HCT116 (cell line): ENCODE results near the gene RANBP9. TPM values are rescaled to one million over a fixed set of nuclear protein-coding genes. Genes with fewer than 3 reads are reported as not detected.

ENCODE experiments used
- ATAC-seq: fragments of 200-7000 bp; cut with Tn5 transposase; 2 replicates; pipeline ENCODE4 v1.9.1; 2020; ENCODE audit warnings: mild to moderate bottlenecking, moderate library complexity
- BruUV-seq: library from RNA; stranded (reverse); fragments of 400-500 nt; replicated peaks from 2 replicates; lab custom pipeline; 2021; lab: Mats Ljungman, UMichigan
- CTCF ChIA-PET: fragments of 300-600 bp; sonication (Branson Sonifier 250); formaldehyde crosslinking; loops from one replicate; lab custom pipeline; 2021; ENCODE audit warnings: antibody characterized with exemption; lab: Charles Lee
- POLR2A ChIA-PET: fragments of 300-600, 350-600 bp; sonication (Branson Sonifier 250); formaldehyde crosslinking; loops from one replicate; lab custom pipeline; 2021; ENCODE audit warnings: antibody characterized with exemption; lab: Charles Lee
- RAD21 ChIA-PET, 2 experiments: fragments of 300-600 bp; sonication (Branson Sonifier 250); formaldehyde crosslinking; loops; one replicate each; lab custom pipeline; 2023; ENCODE audit warnings: low total read pairs in 2 of 2; ENCODE audit not compliant: uncharacterized antibody in 2 of 2, unreplicated experiment in 2 of 2, low non-redundant PET in 1 of 2; lab: Charles Lee
- DNase-seq: peaks from one replicate; pipeline ENCODE4 v3.0.0-alpha.2; 2010; ENCODE audit warnings: low read depth, low spot score
- H2AFZ ChIP-seq: fragments of 200-600 bp; shearing (Covaris generic), sonication (generic); 2 replicates; pipeline ENCODE4 v1.6.1; 2017; ENCODE audit warnings: low read depth, mixed run types, mixed read lengths, antibody characterized with exemption, low read length; ENCODE audit not compliant: poor library complexity, severe bottlenecking
- H3K27ac ChIP-seq: 2 replicates; pipeline ENCODE4 v1.5.1; 2012; ENCODE audit warnings: low read depth, low read length
- H3K27me3 ChIP-seq: fragments of 200-600 bp; sonication (generic); 2 replicates; pipeline ENCODE4 v1.6.1; 2016; ENCODE audit warnings: mixed run types, low read length, mixed read lengths; ENCODE audit not compliant: insufficient read depth
- H3K36me3 ChIP-seq, 2 experiments: fragments of 200-500 bp in 1 of 2; fragments of 200-600 bp in 1 of 2; sonication (Bioruptor generic) in 1 of 2; sonication (generic) in 1 of 2; 2 replicates each; pipeline versions ENCODE4 v1.5.1 to v1.6.1; 2014 to 2016; ENCODE audit warnings: low read length in 2 of 2, inconsistent platforms in 1 of 2, mixed read lengths in 1 of 2, mixed run types in 1 of 2; ENCODE audit not compliant: insufficient read depth in 2 of 2, control insufficient read depth in 1 of 2
- H3K4me1 ChIP-seq, 2 experiments: fragments of 200-600 bp in 1 of 2; sonication (generic) in 1 of 2; 2 replicates each; pipeline versions ENCODE4 v1.5.1 to v1.6.1; 2012 to 2017; ENCODE audit warnings: low read length in 2 of 2, inconsistent platforms in 1 of 2, mild to moderate bottlenecking in 1 of 2, mixed read lengths in 1 of 2, mixed run types in 1 of 2, moderate library complexity in 1 of 2; ENCODE audit not compliant: insufficient read depth in 2 of 2, control insufficient read depth in 1 of 2
- H3K4me2 ChIP-seq: fragments of 200-600 bp; sonication (generic); 2 replicates; pipeline ENCODE4 v1.6.1; 2017; ENCODE audit warnings: mixed run types, low read length, mixed read lengths
- H3K4me3 ChIP-seq, 2 experiments: fragments of 200-600 bp in 1 of 2; sonication (generic) in 1 of 2; replicated peaks in 1 of 2; 2 replicates each; pipeline ENCODE4 v1.5.1; 2011 to 2016; ENCODE audit warnings: low read length in 2 of 2, control low read depth in 1 of 2, low read depth in 1 of 2, mild to moderate bottlenecking in 1 of 2, mixed read lengths in 1 of 2, mixed run types in 1 of 2
- H3K79me2 ChIP-seq: fragments of 200-600 bp; sonication (generic); 2 replicates; pipeline ENCODE4 v1.6.1; 2017; ENCODE audit warnings: mild to moderate bottlenecking, mixed run types, low read length, moderate library complexity, mixed read lengths; ENCODE audit not compliant: insufficient read depth
- H3K9ac ChIP-seq: fragments of 200-600 bp; sonication (generic); 2 replicates; pipeline ENCODE4 v1.6.1; 2016; ENCODE audit warnings: low read length, mixed read lengths
- H3K9me2 ChIP-seq: fragments of 200-600 bp; sonication (generic), shearing (Covaris generic); 2 replicates; pipeline ENCODE4 v1.6.1; 2017; ENCODE audit warnings: mixed run types, mild to moderate bottlenecking, moderate library complexity; ENCODE audit not compliant: insufficient read depth
- H3K9me3 ChIP-seq, 2 experiments: fragments of 200-500 bp in 1 of 2; fragments of 200-600 bp in 1 of 2; sonication (Bioruptor generic) in 1 of 2; sonication (generic) in 1 of 2; 2 replicates each; pipeline ENCODE4 v1.6.1; 2014 to 2017; ENCODE audit warnings: low read length in 2 of 2, mixed read lengths in 2 of 2, inconsistent platforms in 1 of 2, low read depth in 1 of 2, mild to moderate bottlenecking in 1 of 2, mixed run types in 1 of 2, moderate library complexity in 1 of 2; ENCODE audit not compliant: control insufficient read depth in 1 of 2, insufficient read depth in 1 of 2
- H4K20me1 ChIP-seq: fragments of 200-600 bp; sonication (generic), shearing (Covaris generic); 2 replicates; pipeline ENCODE4 v1.6.1; 2017; ENCODE audit warnings: mixed run types, mild to moderate bottlenecking, moderate library complexity; ENCODE audit not compliant: insufficient read depth
- CEBPB ChIP-seq: IDR thresholded peaks from 2 replicates; pipeline ENCODE4 v1.6.1; 2012; ENCODE audit warnings: low read depth
- EZH2 ChIP-seq: fragments of 200-600 bp; sonication (generic); IDR thresholded peaks from 2 replicates; pipeline ENCODE4 v1.6.1; 2017; ENCODE audit warnings: antibody characterized with exemption, mixed run types
- EZH2phosphoT487 ChIP-seq: fragments of 200-600 bp; IDR thresholded peaks from 2 replicates; pipeline ENCODE4 v1.6.1; 2018; ENCODE audit warnings: antibody characterized with exemption, borderline replicate concordance
- FOSL1 ChIP-seq: IDR thresholded peaks from 2 replicates; pipeline ENCODE4 v1.6.1; 2012; ENCODE audit warnings: low read depth
- JUND ChIP-seq: IDR thresholded peaks from 2 replicates; pipeline ENCODE4 v1.6.1; 2012
- RAD21 ChIP-seq: IDR thresholded peaks from 2 replicates; pipeline ENCODE4 v1.6.1; 2012; ENCODE audit warnings: low read depth, mild to moderate bottlenecking
- ZNF274 ChIP-seq: fragments of 200-500 bp; sonication (Bioruptor generic); IDR thresholded peaks from 2 replicates; pipeline ENCODE4 v1.6.1; 2014; ENCODE audit warnings: mild to moderate bottlenecking, low read depth, low read length, inconsistent platforms
- intact Hi-C: fragments of 100-400 bp; cut with micrococcal nuclease; formaldehyde crosslinking; loops from 2 replicates; pipeline ENCODE4 v1.10.0; 2022
- total RNA-seq: library from RNA; stranded (reverse); gene quantifications from one replicate; pipeline ENCODE4 v1.2.1, GENCODE V29; 2021; ENCODE audit not compliant: unreplicated experiment
- TF ChIP-seq, protein P1 (sequence below), 3 experiments: fragments of 200-600 bp in 1 of 3; sonication (generic) in 1 of 3; IDR thresholded peaks in 2 of 3; conservative IDR thresholded peaks in 1 of 3; 2 replicates each; pipeline ENCODE4 v1.5.1; 2012 to 2017; ENCODE audit warnings: low read depth in 2 of 3, low read length in 2 of 3, antibody characterized with exemption in 1 of 3, borderline replicate concordance in 1 of 3, control low read depth in 1 of 3, mild to moderate bottlenecking in 1 of 3, mixed read lengths in 1 of 3, mixed run types in 1 of 3, moderate library complexity in 1 of 3; ENCODE audit not compliant: insufficient read depth in 1 of 3
- TF ChIP-seq, protein P2 (sequence below): IDR thresholded peaks from 2 replicates; pipeline ENCODE4 v1.6.1; 2011; ENCODE audit warnings: mild to moderate bottlenecking, low read length, moderate library complexity; ENCODE audit not compliant: insufficient replicate concordance; ENCODE audit errors: extremely low read depth
- TF ChIP-seq, protein P3 (sequence below): IDR thresholded peaks from 2 replicates; pipeline ENCODE4 v1.6.1; 2012

RANBP9 gene
- total RNA-seq, 1 experiment from 2014 or later: 48.0 TPM

DNA sequence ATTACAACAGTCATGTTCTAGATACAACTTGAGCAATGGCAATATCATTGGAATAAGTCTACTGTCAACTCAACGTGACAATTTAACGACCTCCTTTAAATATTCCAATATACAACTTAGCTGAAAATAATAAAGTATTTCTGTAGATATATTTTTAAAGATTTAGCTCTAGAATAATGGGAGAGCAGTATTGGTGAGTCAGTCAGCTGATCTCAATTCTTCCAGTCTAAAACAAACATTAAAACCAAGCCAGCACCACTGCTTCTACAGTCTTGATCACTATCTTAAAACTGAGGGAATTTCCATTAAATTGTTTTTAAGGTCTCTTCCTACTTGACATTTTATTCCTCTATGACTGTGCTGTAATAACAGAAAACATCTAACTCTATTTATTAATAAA is 58.3 kb downstream of the RANBP9 start:
- intact Hi-C loops: no loop called here
- no TSS peak for BruUV-seq
- Histone ChIP-seq H3K9ac (no peak overlapping the region), H3K9me2 (no peaks in the 10 kb centered on the region), H3K9me3 (no peaks in the 10 kb centered on the region), H3K36me3 (no peaks in the 10 kb centered on the region), H3K27ac (no peak overlapping the region), H3K79me2 (peaks cover 14% of the 10 kb centered on the region), H3K4me1 (no peaks in the 10 kb centered on the region), H3K4me2 (no peak overlapping the region), H3K27me3 (no peaks in the 10 kb centered on the region), H4K20me1 (0 out of 2 replicates have a peak, but pooled peaks cover 3% of the 10 kb centered on the region), H3K4me3 (no peak overlapping the region), H2AFZ (no peak overlapping the region)
- ATAC-seq: no peak
- ChIA-PET POLR2A (no interaction called here), RAD21 (no interaction called here), CTCF (no interaction called here)
- no peak for DNase-seq
- TF ChIP-seq, protein P1, sequence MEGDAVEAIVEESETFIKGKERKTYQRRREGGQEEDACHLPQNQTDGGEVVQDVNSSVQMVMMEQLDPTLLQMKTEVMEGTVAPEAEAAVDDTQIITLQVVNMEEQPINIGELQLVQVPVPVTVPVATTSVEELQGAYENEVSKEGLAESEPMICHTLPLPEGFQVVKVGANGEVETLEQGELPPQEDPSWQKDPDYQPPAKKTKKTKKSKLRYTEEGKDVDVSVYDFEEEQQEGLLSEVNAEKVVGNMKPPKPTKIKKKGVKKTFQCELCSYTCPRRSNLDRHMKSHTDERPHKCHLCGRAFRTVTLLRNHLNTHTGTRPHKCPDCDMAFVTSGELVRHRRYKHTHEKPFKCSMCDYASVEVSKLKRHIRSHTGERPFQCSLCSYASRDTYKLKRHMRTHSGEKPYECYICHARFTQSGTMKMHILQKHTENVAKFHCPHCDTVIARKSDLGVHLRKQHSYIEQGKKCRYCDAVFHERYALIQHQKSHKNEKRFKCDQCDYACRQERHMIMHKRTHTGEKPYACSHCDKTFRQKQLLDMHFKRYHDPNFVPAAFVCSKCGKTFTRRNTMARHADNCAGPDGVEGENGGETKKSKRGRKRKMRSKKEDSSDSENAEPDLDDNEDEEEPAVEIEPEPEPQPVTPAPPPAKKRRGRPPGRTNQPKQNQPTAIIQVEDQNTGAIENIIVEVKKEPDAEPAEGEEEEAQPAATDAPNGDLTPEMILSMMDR (IDR thresholded peaks at IDR 0.05 in 2 of 3, conservative IDR thresholded peaks at IDR 0.05 in 1 of 3; ENCODE audit: borderline replicate concordance in 1 of 3, insufficient read depth in 1 of 3, low read depth in 2 of 3, low read length in 2 of 3): no peak
- TF ChIP-seq, protein P2, sequence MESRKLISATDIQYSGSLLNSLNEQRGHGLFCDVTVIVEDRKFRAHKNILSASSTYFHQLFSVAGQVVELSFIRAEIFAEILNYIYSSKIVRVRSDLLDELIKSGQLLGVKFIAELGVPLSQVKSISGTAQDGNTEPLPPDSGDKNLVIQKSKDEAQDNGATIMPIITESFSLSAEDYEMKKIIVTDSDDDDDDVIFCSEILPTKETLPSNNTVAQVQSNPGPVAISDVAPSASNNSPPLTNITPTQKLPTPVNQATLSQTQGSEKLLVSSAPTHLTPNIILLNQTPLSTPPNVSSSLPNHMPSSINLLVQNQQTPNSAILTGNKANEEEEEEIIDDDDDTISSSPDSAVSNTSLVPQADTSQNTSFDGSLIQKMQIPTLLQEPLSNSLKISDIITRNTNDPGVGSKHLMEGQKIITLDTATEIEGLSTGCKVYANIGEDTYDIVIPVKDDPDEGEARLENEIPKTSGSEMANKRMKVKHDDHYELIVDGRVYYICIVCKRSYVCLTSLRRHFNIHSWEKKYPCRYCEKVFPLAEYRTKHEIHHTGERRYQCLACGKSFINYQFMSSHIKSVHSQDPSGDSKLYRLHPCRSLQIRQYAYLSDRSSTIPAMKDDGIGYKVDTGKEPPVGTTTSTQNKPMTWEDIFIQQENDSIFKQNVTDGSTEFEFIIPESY: no peak
- no peak for TF ChIP-seq RAD21
- no peak for TF ChIP-seq JUND

DNA sequence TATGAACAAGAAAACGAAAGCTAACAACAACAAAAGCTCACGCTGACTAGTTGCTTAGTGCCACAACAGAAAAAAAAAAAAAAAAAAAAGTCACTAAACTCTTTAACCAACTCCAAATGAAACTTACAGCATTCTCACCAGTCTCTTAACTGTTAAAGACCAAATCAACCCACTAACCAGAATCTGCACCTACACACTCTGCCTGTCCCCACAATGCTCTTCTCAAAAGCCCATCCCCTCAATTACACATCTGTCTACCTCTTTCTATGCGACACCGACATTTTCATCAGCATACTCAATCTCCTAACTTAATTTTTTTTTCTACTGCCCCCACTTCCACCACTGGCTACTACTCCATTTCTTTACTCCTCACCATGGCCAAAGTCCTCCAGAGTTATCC is 62.2 kb downstream of the RANBP9 start:
- no TSS peak for BruUV-seq
- Histone ChIP-seq H3K27ac (no peak overlapping the region), H2AFZ (no peak overlapping the region), H3K4me2 (no peak overlapping the region), H3K4me3 (no peak overlapping the region), H3K36me3 (no peaks in the 10 kb centered on the region), H3K9ac (no peak overlapping the region), H3K27me3 (no peaks in the 10 kb centered on the region), H3K4me1 (no peaks in the 10 kb centered on the region)
- ChIA-PET CTCF (no interaction called here), RAD21 (no interaction called here), POLR2A (no interaction called here)
- intact Hi-C loops: no loop called here
- no peak for DNase-seq
- TF ChIP-seq EZH2phosphoT487 (no peak), RAD21 (no peak), FOSL1 (no peak), EZH2 (no peak), CEBPB (no peak), ZNF274 (no peak)
- TF ChIP-seq, protein P3, sequence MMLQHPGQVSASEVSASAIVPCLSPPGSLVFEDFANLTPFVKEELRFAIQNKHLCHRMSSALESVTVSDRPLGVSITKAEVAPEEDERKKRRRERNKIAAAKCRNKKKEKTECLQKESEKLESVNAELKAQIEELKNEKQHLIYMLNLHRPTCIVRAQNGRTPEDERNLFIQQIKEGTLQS: no peak
- TF ChIP-seq, all 23 proteins: peak for 0
- Histone ChIP-seq H4K20me1 (no peaks in the 10 kb centered on the region), H3K9me2 (no peaks in the 10 kb centered on the region), H3K9me3 (no peaks in the 10 kb centered on the region), H3K79me2 (no peaks in the 10 kb centered on the region)
- ATAC-seq: no peak
